D341Med (cell line): ENCODE measurements around the gene ANKLE2.
A peak's percentile ranks its signal among the peaks of the same experiment; 100 is the strongest.

ENCODE experiments used
- DNase-seq: peaks from one replicate; pipeline ENCODE4 v3.0.0; 2012; ENCODE audit warnings: low spot score

Gene ANKLE2

DNA sequence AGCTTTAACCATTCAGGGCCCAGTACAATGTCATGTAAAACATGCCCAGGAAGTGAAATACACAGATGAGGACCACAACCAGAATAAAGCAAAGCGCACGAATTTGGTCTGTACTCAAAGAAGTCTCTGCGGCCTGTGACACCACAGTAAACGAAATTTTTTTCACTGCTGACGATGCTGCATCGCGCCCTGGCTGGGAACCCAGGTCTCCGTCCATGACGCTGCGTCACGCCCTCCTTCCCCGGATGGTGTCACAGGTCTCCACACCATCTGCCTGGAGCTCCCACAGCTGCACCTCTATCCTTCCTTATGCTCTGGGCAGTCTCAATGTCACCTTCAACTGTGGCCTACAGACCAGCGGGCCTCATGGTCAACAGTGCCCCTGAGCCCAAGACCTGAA, 17.8 kb downstream of the ANKLE2 start:
- no peak for DNase-seq

DNA sequence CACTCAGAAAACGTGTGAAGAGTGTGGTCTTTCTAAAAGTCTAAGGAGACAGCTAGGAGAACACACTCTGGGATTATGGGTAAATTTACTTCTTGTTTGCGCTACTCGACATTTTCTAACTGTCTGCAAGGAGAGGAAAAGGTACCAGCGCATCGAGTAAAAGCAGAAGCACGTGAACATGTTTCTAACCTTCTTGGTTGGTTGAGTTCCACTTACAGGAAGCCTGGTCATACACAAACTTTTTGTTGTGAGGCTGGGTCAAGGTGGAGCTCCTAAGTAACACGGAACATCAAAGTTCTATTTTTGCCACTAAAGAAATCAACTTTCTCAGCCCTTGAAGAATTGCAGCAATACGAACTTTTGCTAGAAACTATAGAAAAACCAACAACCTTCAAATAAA, 20.0 kb downstream of the ANKLE2 start:
- no peak for DNase-seq

DNA sequence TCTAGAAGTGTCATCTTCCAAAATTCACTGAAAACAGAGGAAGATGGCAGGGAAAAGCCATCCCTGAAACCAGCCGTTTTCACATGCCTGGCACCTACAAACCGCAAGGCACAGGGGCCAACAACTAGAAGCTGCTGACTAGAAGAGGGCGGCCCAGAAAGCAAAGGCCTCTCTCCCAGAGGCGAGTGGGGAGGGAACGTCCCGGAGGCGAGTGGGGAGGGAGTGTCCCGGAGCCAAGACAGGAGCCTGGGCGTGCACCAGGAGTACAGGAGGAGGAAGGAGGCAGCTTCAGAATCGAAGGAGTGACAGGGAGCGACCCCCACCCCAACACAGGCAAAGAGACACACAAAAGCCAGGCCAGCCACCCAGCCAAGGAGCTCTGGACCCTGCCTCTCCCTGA, 21.0 kb downstream of the ANKLE2 start:
- no peak for DNase-seq

DNA sequence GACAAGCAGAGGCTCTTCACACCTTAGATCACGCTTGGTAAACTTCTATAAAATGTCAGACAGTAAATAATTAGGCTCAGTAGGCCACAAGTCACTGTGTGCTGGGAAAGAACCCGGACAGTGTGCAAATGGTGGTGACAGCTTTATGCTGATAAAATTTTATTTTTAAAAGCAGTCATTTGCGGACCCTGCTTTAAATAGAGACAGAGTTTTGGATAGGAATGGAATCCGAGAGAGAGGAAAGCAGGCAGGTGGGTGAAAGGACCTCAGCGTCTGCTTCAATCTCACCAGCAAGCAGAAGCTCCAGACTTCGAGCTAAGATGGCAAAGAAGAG, 21.4 kb downstream of the ANKLE2 start:
- no peak for DNase-seq

DNA sequence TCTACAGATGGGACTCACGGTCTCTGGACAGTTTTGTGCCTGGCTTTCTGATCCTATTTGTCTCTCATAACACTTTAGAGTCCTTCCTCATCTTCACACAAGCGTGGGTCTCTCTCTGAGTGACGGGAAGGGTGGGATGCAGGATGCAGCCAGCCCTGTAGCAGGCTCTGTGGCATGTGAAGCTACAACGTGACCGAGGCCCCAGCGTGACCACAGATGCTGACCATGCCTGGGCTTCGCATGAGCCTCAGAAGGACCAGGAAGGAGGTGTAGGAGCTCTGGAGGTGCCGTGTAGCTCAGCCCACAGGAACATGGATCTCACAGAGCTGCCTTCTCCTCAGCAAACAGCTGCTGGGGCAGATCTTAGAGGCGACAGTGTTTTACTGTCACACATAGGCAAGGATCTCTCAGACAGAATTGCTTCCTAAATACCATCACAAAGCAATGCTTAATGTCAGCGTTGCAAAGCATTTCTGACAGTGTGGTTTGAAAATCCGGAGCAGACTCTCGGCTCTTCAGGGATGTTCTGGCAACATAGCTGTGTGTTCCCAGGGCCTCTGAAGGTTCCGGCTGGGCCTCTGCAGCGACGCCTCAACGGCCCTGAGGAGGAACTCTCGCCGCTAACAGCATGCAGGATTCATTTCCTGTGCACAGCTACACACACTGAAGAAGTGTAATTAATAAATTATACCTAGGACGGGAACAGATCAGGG, 21.9 kb downstream of the ANKLE2 start:
- DNase-seq, result no peak

DNA sequence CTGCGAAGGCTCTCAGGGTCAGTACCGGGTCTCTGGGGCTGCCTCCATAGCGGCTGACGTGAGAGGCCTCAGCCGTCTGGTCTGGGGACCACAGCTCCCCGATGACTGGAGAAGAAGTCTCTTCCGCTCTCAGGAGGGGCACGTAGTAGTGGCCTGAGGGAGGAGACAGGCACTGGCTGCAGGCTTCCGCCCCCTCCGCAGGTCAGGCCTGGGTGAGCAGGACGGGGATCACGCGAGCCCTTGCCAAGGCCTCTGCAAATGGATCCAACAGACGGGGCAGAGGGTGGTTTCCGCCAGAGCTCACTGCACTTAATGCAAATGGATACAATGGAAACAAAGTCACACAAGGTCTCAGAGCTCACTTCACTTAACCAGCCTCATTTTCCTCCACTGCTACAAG, 24.7 kb downstream of the ANKLE2 start:
- DNase-seq, result no peak

DNA sequence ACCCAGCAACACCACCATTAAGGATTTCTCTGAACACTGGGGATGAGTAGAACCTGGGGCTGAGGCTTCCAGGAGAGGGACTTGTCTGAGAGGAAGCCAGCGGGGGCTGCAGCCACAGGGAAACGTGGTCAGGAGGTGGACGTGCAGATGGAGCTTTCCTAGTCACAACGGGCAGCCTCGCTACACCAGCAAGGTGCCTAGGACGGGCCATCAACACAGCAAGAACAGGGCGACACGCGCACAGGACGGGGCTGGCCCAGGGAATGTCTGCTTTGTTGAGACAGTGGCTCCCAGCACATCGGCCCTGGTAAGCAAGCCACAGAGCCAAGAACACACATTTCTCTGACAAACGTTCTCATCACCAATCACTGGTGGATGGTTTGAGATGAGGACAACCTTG, 25.3 kb downstream of the ANKLE2 start:
- no peak for DNase-seq

DNA sequence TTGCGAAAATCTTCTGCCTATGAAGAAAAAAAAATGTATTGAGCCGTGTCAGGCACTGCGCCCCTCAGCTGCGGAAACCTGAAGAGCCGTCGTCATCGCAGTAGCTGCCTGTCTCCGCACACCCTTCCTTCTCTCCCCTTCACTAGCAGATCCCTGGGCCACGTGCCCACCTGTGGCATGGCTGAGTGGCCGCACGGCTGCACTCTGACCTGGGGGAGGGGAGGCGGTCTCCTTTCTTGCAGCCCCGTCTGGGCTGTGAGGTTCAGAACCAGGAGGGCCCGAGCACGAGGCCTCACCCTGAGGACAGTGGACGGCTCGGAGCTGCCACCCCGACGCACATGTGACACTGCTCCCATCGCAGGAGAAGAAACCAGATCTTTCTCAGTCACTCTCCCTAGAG, 26.1 kb downstream of the ANKLE2 start:
- DNase-seq, result no peak

DNA sequence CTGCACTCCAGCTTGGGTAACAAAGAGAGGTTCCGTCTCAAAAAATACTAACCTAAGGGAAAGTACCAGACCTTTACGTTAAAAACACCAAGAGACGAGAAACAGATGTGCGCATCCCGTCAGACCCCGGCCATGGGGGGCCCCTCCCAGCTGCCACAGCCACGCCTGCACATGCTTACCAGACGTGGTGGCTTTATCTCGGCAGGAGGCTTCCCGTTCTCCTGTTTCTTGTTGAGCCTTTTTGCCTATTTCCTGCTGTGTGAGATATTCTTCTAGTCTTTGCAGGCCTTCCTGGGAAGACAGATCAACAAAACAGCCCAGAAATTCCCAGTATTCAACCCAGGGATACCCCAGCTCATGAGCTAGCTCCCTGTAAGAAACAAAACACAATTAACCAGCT, 27.4 kb downstream of the ANKLE2 start:
- DNase-seq, result no peak

DNA sequence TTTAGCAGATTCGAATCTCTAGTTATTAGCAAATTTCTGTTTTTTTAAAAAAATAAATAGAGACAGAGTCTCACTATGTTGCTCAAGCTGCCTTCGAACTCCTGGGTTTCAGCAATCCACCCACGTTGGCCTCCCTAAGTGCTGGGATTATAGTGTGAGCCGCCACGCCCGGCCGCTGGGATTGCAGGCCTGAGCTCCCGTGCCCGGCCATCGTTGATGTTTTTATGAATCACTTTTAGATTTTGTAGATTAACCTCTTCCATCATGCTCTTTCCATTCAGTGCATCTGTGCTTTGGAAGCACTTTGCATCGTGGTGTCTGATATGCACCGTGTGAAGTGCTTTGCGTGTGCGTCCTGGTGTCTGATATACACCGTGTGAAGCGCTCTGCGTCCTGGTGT, 30.1 kb downstream of the ANKLE2 start:
- no peak for DNase-seq

DNA sequence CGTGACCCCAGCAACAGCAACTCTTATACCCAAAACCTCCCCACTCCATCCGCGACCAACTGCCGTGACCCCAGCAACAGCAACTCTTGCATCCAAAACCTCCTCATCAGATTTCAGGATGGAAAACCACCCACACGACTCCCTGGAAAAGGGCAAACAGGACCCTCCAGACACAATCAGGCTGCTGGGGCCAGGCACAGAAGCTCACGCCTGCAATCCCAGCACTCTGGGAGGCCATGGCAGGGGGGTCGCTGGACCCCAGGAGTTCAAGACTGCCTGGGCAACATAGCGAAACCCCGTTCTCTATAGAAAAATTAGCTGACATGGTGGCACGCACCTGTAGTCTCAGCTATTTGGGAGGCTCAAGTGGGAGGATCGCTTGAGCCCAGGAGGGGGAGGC, 31.3 kb downstream of the ANKLE2 start:
- no peak for DNase-seq

DNA sequence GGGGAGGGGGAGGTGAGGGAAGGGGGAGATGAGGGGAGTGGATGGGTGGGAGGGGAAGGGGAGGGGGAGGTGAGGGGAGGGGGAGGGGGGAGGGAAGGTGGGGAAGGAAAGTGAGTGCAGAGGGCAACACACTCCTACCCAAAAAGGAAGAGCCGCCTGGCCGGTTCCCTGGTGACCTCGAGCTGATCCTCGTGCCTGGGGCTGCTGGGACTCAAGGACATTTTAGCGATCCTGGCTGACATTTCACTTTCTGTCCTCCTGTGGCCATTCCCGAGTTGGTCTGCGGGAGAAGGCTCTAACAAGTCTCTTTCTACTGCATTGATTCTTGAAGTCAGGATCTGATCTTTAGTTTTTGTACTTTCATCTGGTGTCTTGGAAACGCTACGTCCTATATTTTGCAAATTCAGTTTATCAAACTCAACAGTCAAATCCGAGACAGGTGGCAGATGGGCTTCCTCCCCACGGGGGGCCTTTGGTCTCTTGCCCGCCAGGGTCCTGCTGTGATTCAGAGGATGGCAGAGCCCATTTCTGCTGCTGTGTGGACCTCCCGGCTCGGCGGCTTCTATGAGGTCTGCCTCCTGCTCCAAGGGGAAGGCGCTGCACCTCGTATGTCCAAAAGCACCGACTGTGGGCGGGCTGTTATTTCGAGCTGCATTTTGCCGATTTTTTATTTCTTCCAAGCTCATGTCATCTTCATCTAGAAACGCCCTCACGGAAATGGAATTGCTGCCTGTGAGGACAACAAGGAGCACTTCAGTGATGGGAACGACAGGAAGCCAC, 31.9 kb downstream of the ANKLE2 start:
- no peak for DNase-seq

DNA sequence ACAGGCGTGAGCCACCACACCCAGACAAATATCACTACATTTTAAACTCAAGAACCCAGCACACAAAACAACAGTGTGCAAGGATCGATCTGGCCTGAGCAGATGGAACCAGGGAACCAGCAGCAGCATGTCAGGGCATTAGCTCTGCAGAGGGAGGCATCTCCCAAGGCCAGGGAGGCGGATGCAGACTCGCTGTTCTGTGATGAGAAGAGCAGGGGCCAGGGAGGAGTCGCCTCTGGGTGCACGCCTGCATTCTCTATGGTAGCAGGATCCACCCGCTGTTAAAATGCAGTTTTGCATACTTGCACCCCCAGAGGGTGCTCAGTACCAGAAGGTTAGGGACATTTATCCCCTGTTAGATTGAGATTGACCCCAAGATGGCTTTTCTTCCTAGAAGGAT, 33.1 kb downstream of the ANKLE2 start:
- DNase-seq, result no peak

DNA sequence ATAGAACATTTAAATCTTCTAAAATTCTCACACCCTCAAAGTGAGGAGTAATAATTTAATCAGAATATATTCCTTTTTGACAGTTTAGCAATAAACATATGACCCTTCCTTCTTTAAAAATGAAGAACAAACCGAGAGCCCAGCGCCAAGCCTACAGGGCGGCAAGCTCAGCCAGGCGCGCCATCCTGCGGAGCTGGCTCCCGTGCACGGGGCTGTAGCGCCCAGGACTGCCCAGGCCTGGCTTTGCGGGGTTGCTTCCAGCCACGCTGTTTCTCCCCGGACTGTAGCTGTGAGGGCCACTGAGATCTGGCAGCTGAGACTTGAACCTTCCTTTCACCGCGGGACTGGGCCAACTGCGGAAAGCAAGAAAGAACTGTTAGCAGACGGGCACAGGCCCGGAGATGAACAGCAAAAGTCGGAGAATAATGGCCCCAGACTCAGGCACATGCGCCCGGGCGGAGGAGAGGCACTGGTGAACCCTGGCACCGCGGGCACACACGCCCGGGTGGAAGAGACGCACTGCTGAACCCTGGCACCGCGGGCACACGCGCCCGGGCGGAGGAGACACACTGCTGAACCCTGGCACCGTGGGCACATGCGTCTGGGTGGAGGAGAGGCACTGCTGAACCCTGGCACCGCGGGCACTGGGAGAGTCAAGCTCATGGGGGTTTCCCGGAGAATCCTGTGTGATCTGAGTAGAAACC, 34.4 kb downstream of the ANKLE2 start:
- peak; percentile 33 for DNase-seq

DNA sequence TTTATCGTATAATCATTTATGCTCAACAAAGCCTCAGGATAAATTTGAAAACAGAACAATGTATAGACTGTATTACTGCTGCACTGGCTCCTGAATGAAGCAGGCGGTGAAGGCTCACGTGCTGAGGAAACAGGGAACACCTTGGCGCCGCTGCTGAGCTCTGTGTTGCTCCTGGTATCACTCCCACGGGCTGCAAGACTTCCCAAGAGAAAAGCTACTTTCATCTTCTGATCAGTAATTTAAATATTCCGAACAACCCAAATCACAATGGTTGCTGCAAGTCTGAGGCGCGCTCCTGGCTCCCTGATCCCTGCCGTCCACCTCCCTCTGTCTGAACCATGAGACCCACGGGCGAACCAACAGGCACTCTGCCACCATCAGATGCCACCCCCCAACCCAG, 35.2 kb downstream of the ANKLE2 start:
- DNase-seq, result no peak

DNA sequence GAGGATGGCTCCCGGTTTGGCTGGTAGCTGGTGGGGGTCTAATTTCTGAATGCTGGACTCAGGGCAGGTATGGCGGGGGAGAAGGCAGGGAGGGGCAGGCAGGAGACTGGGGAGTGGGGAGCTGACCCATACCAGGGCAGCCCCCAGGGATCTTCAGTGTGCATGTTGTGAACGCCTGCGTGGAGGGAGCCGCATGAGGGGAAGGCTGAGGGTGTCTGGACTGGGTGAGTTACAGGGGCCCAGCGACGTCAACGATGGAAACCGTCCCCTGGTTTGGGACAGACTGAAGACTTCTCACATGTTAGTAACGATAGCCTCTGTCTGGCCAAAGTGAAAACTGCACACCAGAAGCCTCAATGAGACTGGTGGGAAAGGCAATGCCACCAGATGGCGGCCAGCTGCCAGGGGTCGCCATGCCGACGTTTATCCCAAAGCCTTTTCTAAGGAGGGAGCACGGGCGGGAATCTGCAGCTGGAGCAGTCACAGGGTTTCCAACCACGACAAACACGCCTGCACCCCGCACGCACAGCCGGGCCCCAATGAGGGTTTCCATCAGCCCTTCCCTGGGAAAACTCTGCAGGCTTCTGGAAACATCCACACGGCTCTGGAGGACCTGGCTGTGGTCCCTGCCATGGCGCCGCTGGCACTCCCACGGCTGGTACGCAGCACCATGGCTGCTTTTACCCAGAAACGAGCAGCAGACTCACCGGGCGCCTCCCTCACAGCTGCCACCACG, 37.0 kb downstream of the ANKLE2 start:
- peak; percentile 78 for DNase-seq

DNA sequence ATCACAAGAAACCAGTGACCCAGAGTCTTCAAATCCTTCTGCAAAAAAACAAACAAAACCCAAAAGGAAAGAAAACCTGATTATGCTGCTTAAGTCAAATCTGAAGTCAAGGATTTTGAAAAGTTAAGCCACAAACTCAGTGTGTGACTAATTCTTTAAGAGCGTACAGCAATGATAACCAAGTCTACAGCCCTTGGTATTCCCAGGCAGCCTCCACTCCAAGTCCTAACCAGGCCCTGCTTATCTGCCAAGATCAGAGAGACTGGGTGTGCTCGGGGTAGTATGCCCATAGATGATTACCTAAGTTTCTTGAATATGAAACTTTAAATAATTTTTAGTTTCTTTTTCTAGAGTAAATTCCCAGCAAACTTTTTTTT, 37.9 kb downstream of the ANKLE2 start:
- no peak for DNase-seq

DNA sequence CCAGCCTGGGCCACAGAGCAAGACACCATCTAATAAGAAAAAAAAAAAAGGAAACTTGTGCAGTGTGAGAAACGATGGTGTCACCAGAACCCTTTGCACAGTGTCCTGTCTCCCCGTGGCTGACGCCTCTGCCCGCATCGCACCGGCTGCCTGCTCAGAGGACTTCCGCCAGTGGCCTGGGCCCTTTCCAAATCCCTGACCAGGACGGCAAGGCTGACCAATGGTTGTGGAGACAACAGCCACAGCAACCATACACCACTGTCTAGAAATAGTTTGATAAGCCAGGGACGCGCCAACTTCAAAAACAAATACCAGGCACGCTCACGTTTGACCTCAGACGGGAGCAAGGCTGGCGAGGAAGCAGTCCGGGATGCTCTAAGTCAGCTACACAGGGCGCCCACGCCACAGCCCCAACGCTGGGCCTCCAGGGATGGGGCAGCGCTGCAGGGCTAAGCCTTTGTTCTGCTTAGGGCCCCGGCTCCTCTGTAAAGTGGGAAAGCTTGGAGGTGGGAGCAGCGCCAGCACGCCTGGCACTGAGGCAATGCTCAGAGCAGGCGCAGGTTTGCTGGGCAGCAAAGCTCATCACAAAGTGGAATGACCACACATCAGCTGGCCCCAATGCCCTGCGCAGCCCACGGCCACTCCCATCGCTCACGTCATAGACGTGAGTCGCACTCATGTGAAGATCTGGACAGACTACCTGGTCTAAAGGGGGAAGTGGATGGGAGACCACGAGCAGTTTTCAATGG, 38.4 kb downstream of the ANKLE2 start:
- peak; percentile 33 for DNase-seq

DNA sequence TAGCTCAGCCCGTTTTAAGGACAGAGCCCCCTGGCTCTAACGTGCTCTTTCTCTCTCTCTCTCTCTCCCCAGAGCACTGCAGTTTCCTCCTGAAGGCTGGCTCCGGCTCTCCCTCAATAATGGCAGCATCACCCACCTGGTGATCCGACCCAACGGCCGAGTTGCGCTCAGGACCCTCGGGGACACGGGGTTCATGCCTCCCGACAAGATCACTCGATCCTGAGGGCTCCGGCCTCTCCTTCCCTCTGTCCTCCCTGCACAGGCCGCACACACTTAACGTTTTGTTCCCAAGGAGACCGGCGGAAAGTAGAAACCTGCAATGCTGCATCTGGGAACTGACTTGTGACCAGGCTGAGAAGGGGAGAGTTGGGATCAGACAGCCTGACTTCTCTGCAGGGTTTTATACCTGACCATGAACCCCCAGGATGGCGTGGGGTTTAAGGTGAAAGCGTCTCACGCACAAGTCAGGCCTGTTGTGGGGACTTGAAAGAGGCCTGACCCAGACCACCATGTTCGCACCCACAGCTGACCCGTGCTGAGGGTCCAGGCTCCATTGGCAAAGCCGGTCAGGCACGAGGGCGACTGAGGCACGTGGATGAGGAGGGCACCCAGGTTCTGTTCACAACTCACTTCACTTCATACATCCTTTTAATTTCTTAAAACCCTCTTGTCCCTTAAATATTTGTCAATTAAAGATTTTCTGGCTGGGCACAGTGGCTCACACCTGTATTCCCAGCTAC, 40.9 kb downstream of the ANKLE2 start:
- DNase-seq, result peak; percentile 25

DNA sequence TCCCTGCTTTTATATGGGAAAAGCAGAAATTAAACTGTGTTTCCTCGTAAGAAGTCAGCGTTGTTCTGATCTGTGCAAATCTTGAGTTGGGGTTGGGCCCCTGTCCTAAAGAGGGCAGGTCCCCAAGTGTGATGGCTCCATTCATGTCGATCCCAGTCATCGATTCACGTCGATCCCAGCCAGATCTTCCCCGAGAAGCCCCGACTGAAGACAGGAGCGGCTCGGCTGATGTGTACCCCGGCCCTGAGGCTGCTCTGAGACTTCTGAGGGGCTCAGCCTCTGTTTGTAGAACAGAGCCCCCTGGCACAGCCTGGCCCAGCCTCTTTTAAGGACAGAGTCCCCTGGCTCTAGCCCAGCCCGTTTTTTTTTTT, 41.7 kb downstream of the ANKLE2 start:
- peak; percentile 27 for DNase-seq
